ENCODE results near the gene DNAI2.
"Not testable (repeated sequence)": the region's sequence is repeated elsewhere in the genome, so short reads cannot be mapped to it uniquely, and the experiment has no call there.

DNAI2 gene

GRCh38 chr17:74276541-74277009, 2.5 kb downstream of the DNAI2 start:
- no peak for DNase-seq

DNA sequence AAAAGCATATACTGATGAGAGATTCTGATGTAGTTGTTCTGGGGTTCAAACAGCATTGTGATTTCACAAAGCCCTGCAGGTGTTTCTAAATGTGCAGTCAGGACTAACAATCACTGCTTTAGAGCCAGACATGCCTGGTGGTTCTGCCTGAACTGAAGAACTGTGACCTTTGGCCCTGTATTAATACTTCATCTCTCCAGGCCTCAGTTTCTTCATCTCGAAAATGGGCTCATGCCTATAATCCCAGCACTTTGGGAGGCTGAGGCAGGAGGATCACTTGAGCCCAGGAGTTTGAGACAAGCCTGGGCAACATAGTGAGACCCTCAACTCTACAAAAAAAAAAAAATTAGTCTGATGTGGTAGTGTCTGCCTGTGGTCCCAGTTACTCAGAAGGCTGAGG, 3.9 kb downstream of the DNAI2 start:
- DNase-seq = no peak

DNA sequence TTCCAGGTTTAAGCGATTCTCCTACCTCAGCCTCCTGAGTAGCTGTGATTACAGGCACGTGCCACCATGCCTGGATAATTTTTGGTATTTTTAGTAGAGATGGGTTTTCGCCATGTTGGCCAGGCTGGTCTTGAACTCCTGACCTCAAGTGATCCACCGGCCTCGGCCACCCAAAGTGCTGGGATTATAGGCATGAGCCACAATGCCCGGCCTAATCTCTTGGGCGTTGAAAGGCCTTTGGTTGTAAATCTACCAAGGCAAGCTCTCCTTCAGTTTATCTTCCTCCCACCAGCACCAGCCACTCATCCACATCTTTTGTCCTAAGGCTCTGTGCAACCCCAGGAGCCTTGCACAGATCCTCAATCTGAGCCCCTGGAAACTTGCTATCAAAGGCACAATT, 5.6 kb downstream of the DNAI2 start:
- not testable (repeated sequence) for DNase-seq

GRCh38 chr17:74280093-74280513, 6.1 kb downstream of the DNAI2 start:
- DNase-seq = no peak

DNA sequence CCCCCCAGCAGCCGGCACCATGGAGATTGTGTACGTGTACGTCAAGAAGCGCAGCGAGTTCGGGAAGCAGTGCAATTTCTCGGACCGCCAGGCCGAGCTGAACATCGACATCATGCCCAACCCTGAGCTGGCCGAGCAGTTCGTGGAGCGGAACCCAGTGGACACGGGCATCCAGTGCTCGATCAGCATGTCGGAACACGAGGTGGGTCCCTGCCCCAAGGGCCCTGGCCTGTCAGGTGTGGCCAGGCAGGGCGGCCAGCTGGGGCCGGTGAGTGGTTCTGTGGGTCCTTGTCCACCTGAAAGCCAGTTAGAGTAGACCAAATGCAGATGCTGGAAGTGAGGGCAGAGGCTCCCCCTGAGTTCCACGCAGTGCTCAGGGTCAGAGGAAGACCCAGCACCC, 7.8 kb downstream of the DNAI2 start:
- no peak for DNase-seq

- not testable (repeated sequence) for DNase-seq
Observed at GRCh38 chr17:74282274-74282586, 8.2 kb downstream of the DNAI2 start.

- DNase-seq = no peak
Observed at GRCh38 chr17:74282587-74283370, 8.7 kb downstream of the DNAI2 start.

GRCh38 chr17:74283371-74283673, 9.3 kb downstream of the DNAI2 start:
- no peak for DNase-seq

DNA sequence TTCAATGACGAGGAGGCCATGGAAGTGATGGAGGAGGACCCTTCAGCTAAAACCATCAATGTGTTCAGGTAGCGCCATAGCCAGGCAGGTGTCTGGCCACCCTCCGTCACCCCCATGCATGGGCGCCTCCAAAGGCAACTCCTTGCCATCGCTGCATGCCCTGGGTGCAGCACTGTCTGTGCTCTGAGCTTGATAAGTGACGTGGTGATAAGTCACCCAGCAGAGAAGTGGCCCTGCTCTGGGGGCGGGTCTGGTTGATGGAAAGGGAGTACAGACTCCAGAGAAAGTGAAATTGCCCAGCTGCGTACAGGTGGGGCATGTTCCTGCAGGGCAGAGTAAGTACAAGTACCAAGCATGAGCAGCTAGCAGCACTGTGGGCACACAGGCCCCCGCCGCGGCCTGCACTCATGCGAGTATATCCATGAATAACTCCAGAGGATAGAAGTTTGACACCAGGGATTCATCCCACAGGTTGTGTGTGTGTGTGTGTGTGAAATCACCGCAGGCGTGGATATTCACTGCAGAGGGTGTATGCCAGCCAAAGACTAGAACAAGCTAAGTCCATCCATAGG, 13.1 kb downstream of the DNAI2 start:
- no peak for DNase-seq

- no peak for DNase-seq
Observed at GRCh38 chr17:74288785-74289184, 14.8 kb downstream of the DNAI2 start.

DNA sequence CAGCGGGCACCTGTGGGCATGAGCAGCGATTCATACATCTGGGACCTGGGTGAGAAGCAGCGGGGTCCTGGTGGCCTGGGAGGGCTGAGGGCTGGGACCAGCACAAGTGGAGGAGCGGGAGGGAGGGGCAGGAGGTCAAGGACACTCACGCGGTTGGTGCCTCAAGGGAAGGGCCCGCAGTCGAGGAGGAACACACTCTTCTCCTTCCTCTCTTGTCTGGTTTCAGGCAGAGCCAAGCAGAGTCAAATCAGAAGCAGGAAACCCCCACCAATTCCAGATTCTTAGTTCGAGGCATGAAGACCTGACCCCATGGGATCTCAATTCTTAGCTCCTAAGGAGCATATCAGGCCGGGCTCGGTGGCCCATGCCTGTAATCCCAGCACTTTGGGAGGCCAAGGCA, 15.7 kb downstream of the DNAI2 start:
- DNase-seq = no peak

DNA sequence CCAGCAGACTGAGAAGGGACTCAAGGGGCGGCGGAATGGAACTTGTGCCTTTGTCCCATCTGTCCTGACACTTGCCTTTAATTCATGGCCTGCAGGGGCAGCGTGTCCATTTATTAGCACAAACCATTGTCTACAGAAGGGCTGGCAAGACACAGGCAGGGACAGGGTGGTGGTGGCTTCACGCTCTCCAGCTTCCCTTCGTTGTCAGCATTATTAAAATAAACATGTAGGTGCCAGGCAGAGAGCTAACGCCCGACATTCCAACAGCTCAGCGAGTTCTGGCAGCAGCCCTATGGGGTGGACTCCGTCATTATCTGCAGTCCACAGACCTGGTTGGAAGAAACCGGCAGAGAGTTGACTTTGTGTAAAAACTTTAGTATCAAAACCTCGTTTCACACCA, 16.3 kb downstream of the DNAI2 start:
- DNase-seq = no peak

DNA sequence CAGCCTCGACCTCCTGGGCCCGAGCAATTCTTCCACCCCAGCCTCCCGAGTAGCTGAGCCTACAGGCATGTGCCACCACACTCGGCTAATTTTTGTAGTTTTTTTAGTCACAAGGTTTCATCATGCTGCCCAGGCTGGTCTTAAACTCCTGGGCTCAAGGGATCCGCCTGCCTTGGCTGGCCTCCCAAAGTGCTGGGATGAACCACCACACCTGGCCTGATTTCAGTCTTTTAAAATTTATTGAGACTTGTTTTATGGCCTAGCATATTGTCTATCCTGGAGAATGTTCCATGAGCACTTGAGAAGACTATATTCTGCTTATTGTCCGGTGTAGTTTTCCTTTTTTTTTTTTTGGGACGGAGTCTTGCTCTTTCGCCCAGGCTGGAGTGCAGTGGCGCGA, 18.5 kb downstream of the DNAI2 start:
- no peak for DNase-seq

DNA sequence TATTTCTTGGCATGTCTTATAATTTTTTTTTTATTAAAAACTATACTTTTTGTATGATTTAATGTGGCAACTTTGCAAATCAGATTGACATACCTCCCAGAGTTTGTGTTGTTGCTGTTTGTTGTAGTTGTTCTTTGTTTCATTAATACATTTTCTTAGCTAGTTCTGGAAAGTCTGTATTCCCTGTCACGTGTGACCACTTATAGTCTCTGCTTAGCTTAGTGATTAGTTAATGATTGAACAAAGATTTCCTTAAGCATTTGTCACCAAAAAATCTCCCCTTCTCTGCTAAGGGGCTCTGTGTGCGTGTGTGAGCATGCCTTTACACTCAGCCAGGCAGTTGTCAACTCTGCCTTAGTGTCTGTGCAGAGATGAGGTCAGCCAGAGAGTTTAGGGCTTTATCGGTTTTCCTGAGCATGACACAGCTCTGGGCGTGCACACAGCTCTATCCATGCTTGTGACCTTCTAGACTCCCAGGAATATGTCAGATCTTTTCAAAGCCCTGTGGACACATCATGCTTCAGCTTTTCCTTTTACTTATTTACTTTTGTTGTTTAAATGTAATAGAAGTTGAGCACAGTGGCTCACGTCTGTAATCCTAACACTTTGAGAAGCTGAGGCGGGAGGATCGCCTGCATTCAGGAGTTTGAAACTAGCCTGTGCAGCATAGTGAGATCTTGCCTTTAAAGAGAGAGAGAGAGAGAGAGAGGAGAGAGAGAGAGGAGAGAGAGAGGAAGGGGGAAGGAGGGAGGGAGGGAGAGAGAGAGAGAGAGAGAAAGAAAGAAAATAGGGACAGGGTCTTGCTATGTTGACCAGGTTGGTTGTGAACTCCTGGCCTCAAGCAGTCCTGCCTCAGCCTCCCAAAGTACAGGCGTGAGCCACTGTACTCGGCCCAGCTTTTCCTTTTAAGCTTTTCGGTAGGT, 21.9 kb downstream of the DNAI2 start:
- DNase-seq = no peak

GRCh38 chr17:74296548-74296936, 22.5 kb downstream of the DNAI2 start:
- no peak for DNase-seq

DNA sequence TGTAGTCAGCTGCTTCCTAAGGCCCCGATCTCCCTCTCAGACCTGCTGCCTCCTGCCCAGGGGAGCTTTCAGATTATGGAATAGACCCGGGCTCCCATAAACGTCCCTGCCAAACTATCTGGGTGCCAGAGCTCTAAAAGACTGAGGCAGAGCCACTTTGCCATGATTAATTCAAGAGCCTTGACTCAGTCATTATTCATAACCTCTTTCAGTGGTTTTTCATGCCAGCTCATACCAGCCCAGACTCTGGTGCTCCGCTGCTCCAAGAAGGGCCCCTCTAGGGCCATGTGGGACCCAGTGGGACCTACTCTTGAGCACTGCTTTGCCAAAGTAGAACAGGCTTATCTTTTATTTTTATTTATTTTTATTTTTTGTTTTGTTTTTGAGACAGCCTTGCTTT, 23.9 kb downstream of the DNAI2 start:
- DNase-seq = no peak

GRCh38 chr17:74298778-74299177, 24.7 kb downstream of the DNAI2 start:
- no peak for DNase-seq

GRCh38 chr17:74299226-74300009, 25.4 kb downstream of the DNAI2 start:
- DNase-seq = no peak

GRCh38 chr17:74303305-74303704, 29.3 kb downstream of the DNAI2 start:
- no peak for DNase-seq

DNA sequence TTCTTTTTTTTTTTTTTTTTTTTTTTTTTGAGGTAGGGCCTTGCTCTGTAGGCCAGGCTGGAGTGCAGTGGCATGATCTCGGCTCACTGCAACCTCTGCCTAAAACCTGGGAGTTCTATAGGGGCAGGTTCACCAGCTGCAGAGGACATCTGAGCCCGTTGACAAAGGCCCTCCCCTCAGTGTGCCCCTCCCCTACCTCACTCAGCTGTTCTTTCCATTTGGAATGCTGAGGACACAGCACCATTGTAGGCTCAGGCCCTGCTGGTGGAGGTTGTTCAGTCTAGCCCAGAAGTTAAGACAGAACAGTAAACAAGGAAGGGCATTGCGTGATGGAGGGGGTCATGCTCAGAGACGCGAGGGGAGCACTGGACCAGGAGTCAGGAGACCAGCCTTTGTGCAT, 30.1 kb downstream of the DNAI2 start:
- no peak for DNase-seq

DNA sequence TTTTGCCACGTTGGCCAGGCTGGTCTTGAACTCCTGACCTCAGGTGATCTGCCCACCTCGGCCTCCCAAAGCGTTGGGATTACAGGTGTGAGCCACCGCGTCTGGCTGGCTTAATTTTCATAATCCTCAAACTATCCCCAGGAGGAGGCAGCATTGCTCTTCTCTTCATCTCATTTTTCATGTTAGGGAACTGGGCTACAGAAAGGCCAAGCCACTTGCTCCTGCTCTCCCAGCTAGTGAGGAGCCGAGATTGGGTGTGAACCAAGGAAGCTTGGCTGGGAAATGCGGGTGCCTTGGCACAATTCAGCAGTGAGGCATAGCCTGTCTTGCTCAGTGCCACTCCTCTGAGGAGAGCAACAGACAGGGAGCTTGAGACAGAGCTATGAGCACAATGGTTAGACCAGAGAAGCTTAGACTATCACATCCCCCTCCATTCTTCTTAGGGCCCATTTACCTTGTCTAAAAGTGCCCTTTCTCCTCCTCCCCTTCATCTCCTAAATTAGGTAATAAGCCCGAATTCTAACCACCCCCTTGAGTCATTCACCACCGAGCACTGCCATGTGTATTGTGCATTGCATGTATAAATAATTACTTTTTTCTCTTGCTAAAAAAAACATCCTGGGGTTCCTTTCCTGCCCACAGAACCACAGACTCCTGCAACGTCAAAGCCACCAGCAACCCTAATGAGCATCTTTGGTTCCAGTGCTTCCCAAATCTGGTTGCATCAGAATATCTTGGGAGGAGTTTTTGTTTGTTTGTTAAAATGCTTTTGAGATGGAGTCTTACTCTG, 32.0 kb downstream of the DNAI2 start:
- no peak for DNase-seq
